HG03354 (cell line): Measurements from ENCODE around the gene OPN1SW.

Source experiments
- ATAC-seq: cut with Tn5 transposase; IDR thresholded peaks from one replicate; pipeline ENCODE4 v1.9.1; 2021; ENCODE audit warnings: mild to moderate bottlenecking; ENCODE audit not compliant: unreplicated experiment, poor library complexity, severe bottlenecking

The OPN1SW gene, protein sequence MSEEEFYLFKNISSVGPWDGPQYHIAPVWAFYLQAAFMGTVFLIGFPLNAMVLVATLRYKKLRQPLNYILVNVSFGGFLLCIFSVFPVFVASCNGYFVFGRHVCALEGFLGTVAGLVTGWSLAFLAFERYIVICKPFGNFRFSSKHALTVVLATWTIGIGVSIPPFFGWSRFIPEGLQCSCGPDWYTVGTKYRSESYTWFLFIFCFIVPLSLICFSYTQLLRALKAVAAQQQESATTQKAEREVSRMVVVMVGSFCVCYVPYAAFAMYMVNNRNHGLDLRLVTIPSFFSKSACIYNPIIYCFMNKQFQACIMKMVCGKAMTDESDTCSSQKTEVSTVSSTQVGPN

DNA sequence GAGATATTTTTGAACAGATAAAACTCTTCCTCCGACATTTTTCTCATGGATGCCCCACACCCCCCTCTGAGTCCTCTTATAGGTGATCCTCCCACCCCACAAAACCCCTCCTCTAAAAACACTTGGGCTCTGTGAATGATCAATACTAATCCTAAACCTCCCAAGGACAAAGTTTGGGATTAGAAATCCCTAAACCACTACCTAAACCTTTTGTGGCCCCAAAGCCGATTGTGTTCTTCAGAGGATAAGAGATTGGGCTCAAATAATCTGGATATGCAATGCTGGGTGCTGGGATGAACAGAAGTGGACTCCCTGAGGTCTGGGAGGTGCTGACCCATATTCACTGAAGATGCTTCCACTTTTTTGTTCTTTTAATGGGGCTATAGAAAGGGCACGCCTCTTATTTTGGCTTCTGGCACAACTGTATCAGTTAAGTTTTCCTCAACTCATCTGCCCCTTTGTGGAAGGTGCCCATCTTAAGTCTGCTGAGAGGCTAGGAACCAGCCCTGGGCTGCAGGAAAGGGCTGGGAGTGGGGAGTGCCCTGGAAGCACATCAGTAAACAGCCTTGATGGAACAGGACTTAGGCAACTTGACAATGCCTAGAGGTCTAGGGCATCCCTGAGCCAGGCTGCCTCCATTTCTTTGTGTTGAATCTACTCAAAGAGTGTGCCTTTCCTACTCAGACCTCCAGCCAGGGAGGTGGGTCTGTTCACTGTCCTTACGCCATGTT lies at the start of gene OPN1SW:
OPN1SW (minus strand) TSS at position 51 of the 731 bp plus-strand sequence; CDS start at position 38, 13 bp downstream.
- ATAC-seq, result no peak

DNA sequence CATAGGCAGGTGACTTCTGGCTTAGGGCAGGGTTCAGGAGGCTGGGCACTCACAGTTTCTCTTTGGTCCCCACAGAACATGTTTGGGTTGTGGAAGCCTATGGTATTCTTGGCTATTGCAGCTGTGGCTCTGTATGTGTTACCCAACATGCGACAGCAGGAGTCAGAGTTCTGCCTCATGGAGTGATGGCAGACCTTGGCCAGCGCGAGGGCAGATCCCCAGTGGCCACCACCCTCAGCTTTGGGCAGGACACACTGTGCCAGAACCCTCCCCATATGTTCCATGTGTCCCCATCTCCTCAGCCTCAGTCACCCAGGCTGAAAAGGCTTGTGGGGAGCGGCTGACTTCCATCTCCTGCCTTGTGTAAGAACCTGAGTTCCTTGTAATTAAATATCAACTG lies 46.1 kb upstream of the OPN1SW start:
- no peak for ATAC-seq

DNA sequence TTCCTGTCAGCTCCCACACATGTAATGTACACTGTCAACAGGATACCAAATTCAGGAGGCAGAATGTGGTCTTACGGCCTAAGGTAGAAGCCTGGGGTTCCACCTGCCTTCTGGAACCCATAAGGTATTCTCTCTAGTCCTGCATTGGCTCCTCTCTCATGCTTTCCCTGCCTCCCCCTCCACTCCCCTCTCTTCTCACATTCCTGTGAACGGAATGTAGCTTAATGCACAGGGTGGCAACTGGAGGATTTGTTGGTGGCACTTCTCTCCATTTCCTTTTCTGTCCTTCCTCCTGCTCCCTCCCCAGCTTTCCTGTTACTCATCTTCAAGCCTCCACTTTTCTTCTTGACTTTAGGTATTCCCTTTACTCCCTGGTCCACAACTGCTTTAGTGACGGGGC lies 43.1 kb upstream of the OPN1SW start:
- no peak for ATAC-seq

DNA sequence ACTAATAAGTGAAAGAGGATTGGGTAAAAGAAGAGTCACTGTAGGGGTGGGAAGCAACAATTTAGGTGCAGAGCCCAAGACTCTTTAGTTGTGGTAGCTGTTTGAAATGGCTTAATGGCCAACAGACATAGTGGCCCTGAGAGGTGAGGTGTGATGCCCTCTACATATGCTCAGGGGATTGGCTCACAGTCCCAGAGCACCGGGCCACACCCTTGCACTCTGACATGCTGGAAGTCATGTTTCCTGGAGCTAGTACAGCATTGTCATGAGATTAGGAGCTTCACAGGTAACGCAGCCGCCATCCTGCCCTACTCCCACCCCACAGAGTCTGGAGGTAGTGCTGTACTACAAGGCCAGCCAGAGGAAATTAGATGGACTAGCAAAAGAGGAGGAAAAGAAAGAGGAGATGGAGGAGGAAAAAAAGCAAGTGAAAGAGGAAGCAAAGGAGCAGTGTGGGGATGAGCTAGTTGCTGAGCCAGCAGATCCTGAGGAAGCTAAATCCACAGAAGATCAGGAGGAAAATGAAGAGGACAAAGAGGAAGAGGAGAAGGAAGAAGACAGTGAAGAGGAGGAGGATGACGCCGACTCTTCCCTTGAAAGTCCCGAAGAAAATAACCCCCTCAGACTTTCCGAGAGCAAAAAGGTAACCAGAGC lies 39.8 kb upstream of the OPN1SW start:
- ATAC-seq, result no peak

DNA sequence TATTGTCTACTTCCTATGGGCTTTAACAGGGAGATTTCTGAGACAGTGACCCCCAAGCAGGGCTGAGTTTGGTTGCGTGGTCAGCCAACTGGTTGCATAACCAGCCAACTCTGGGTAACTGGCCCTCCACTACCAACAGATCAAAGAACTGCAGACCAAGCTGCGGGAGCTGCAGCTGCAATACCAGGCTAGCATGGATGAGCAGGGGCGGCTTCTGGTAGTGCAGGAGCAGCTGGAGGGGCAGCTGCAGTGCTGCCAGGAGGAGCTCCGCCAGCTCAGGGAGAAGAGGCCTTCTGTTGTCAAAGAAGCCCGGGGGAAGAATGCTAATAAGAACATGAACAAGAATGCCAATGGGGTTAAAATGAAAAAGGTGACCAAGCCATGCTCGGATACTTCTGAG lies 38.9 kb upstream of the OPN1SW start:
- no peak for ATAC-seq

DNA sequence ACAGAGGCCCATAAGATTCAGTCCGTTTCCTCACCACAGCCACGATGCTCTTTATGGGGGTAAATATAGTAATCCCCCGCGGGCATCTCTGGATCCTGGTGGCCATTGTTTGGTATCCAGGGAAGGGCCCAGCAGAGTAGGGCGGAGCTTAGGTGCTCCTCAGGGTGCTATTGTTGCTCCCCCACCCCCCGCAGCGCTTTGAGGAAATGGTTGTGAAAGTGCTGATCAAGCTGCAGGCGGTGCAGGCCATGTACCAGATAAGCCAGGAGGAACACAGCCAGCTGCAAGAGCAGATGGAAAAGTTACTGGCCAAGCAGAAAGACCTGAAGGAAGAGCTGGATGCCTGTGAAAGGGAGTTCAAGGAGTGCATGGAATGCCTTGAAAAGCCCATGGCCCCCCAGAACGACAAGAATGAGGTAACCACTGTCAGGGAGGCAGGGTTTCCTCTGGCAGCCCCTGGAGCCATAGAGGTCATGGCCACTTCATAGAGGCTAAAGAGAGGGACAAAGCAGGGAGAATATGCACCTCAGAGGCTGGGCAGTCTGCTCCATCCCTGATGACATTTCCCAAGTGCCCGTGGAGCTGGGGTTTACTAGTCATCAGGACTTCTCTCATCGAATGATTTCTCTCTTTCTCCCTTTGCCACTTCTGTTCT lies 37.0 kb upstream of the OPN1SW start:
- no peak for ATAC-seq

DNA sequence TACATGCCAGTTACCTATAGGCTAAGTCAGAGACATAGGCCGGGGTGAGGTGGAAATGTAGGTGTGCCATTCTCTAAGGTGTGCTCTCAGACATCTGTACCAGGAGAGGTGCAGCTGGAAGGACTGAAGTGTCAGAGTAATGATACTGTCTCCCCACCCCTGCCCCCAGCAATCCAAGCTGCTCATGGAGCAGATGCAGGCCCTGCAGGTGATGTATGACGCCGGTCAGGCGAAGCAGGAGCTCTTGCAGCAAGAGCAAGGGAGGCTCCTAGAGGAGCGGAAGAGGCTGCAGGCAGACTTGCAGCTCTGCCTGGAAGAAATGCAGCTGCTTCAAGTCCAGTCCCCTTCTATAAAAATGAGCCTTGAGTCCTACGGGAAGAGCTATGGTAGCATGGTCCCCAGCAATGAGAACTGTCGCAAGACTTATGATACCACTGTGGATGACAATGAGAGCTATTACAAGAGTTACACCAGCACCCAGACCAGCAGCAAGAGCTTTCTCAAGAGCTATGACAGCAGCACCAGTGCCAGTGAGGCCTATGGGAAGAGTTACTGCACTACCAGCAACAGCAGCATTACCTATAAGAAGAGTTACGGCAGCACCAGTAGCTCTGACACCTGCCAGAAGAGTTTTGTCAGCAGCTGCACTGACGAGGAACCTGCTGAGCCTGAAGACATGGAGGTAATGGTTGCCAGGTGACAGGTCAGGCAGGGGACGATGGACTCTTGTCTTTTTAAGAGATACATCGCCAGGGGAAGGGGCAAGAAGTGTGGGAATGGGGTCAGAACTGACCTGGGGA lies 36.2 kb upstream of the OPN1SW start:
- no peak for ATAC-seq

DNA sequence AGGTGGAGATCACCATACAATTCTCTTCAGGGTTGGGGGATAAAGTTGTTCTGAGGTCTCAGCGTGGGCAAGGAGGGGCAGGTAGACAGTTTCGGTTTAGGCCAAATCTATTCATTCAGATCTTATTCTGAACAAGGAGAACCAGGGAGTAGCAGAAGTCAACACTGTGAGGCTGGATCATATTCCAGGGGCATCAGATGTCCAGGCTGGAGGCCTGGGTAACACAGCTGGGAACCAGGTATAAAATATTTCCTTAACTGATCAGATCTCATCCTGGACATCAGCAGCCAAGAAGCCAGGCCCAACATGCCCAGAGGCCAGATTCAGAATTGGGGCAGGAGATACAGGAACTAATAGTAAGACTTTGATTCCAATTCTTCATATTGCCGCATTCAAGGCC lies 35.4 kb upstream of the OPN1SW start:
- ATAC-seq, result no peak

DNA sequence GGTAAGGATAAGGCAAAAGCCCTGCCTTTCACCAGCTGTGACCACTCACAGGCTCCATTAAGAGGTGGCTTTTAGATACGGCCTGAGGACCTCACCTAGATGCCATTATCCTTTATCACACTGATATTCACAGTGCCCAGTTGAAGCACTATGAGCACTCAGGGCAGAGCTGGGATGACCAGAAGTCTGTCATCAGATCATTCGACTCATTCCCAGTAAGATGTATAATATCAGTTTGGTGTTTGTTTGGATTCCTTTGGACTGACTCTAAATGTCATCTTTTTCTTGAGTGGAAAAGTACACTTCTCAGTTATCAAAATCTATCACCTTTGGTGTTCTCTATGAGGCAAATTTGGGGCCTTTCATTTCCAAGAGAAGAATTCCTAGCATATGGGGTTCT lies 34.9 kb upstream of the OPN1SW start:
- ATAC-seq, result no peak

DNA sequence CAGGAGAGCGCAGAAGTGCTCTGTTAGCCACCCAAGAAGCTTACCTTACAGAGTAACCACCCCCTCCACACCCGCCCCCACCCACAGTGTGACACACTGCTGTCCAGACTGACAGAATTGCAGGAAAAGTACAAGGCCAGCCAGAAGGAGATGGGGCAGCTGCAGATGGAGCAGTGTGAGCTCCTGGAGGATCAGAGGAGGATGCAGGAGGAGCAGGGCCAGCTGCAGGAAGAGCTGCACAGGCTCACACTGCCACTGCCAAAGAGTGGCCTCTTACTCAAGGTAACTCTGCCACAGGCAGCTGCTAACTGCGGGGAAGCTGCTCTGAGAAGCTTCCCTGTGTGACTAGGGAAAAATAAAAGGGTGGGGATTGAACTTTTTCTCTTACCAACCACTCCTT lies 33.8 kb upstream of the OPN1SW start:
- ATAC-seq, result no peak

DNA sequence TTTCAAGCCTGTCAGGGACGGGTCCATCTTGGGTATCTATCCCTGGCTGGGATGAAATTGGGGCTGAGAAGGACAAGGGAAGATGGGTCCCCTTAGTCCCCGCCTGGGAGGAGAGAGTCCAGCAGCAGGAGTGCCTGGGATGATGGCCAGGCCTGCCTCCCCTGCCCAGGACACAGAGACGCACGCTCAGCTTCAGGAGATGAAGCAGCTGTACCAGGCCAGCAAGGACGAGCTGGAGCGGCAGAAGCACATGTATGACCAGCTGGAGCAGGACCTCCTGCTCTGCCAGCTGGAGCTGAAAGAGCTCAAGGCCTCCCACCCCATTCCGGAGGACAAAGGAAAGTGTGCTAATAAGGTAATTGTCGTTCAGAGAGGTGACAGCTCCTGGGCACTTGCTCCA lies 31.6 kb upstream of the OPN1SW start:
- ATAC-seq, result no peak

DNA sequence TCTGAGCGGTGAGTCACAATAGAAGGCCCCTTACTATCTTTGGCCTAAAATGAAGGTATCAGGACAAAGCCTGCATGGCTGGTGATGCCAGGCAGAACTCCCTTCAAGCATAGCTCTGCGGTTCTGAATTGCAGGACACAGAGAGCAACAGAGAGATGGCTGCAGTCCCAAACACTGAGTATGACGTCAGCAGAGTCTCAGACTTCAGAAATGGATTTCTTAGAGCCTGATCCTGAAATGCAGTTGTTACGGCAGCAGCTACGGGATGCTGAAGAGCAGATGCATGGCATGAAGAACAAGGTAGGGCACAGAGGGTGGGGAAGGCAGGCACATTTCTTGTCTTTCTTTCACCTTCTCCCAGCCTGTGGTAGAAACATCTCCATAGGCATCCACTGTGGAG lies 29.6 kb upstream of the OPN1SW start:
- ATAC-seq, result no peak

DNA sequence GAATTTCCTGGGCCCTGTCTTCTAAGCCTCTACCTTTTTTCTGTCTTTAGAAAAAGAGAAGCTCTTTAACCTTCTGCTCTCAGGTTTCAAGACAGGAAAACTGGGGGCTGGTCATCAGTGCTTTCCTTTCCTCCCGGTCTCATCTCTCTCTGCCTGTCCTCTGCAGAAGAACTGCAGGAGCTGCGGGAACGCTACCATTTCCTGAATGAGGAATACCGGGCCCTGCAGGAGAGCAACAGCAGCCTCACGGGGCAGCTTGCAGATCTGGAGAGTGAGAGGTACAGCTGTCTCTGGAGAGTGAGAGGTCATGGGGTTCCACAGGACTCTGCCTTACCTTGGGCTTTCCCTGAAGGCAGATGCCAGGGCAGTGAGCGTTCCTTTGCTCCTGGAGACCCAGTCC lies 28.9 kb upstream of the OPN1SW start:
- ATAC-seq, result no peak

DNA sequence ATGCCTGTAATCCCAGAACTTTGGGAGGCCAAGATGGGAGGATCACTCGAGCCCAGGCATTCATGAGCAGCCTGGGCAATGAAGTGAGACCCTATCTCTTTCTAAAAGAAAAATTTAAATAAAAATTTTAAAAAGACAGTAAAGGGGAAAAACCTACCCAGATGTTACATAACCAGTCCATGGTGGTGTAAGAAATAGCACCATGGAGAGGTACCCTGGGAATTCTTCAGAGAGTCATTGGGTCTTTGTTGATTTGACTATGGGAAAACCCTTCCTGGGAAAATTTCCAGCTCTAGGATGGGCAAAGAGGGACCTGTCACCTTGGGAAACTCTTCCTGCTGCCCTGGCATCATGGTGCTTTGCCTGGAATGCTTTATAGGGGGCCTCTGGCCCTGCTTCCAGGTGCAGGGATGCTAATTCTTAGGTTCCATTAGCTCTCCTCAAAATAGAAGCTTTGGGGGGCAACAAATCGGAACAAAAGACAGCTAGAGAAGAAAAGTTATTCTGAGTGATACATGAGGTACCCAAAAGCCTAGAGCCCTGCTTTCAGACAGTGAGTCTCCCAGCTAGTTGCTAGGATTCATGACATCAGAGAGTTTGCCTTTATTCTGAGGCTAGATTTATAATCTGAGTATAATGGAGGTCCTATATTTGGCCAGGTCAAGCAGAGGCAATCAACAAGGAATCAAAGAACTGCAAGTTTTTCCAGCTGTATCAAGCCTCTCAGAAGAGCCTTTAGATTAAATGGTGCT lies 26.2 kb upstream of the OPN1SW start:
- no peak for ATAC-seq

DNA sequence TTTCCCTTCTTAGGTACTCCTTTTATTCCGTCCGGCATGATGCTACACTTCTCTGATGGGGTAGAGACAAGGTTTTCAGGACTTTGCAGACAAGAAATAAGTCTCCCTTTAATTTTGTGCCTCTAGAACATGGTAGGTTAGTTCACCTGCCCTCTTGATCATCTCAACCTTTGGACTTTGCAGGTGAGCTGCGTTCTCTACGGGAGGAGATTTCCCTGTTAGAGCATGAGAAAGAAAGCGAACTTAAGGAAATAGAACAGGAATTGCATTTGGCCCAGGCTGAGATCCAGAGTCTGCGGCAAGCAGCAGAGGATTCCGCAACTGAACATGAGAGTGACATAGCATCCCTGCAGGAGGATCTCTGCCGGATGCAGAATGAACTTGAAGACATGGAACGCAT lies 25.4 kb upstream of the OPN1SW start:
- no peak for ATAC-seq

DNA sequence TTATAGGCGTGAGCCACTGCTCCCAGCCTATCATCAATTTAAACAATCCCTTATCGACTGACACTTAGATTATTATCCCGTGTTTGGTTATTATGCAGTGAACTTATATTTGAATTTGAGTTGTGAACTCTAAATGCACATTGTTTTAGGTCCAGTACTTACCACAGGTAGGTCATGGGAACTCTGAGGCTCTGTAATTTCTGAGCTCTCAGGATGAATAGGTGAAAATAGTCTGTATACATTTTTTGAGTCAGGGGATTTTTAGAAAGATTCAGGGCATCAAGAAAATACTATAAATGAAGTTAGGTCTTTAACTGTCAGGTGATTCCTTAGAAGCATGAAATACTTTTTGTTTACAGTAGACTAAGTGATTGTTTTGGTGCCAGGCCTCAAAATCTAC lies 25.0 kb upstream of the OPN1SW start:
- no peak for ATAC-seq

DNA sequence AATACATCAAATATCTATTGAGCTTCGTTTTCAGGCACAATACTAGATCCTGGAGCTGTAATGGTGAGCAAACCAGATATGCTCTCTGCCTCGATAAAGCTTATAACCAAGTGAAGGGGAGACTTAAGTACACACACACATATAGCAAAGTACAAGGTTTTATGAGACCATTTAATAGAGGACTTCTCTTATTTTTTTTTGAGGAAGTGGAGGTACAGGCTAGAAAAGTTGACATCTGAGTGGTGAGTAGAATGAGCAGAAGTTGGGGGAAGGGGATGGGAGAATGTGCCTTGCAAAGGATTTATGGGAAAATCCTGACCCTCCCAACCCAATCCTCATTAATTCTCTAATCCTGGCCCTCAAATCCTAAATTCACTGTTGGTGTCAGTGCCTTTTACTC lies 23.9 kb upstream of the OPN1SW start:
- ATAC-seq, result no peak

DNA sequence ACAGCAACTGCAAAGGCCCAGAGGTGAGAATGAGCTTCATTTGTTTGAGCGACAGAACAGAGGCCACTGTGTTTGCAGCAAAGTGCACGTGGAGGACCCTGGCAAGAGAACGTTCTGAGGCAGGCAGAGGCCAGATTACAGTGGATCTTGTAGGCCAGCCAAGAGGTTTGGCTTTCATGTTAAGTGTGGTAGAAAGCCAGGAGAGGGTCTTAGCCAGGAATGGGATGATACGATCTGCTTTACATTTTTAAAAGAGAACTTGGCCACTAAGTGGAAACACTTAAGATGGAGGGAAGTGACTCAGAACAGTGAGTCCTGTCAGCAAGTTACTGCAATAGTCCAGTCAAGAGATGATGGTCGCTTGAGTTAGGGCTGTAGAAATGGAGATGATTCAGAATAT lies 20.7 kb upstream of the OPN1SW start:
- no peak for ATAC-seq

DNA sequence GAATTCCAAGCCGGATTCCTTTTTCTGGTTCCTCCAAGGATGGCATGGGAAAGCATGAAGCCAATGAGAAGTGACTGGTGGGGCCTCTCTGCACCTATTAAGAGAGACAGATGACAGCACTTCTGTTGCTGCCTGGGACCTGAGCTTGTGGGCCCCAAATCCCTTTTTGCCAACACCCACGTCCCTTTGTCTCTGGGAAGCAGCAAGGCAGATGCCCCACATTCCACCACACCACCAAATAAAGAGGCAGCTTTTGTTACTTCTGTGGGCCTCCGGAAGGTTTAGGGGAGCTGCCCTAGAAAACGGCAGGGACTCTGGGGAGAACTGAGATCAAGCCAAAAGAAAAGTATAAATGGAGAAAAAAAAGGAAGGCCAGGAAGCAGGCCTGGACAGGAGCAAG lies 19.5 kb upstream of the OPN1SW start:
- no peak for ATAC-seq
